HG02943 (cell line): ENCODE data around the gene ZC3H18.

Source experiments
- ATAC-seq: cut with Tn5 transposase; IDR thresholded peaks from one replicate; pipeline ENCODE4 v1.9.1; 2021; ENCODE audit warnings: mild to moderate bottlenecking, low read depth, moderate library complexity; ENCODE audit not compliant: unreplicated experiment

ZC3H18 gene

DNA sequence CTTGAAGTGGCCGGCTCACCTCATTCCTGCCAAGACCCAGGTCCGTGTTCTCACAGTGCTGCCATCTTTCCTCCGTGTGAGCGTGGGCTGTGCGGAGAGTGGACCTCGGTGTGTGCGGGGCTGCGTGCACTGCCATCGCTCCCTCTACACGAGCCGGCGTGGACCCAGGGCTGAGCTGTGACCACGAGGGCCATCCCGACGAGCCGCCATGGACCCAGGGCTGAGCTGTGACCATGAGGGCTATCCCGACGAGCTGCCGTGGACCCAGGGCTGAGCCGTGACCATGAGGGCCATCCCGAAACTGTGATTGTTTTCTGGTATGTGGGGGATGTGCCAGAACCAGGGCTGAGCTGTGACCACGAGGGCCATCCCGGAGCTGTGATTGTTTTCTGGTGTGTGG lies 101.6 kb downstream of the ZC3H18 start:
- no peak for ATAC-seq

DNA sequence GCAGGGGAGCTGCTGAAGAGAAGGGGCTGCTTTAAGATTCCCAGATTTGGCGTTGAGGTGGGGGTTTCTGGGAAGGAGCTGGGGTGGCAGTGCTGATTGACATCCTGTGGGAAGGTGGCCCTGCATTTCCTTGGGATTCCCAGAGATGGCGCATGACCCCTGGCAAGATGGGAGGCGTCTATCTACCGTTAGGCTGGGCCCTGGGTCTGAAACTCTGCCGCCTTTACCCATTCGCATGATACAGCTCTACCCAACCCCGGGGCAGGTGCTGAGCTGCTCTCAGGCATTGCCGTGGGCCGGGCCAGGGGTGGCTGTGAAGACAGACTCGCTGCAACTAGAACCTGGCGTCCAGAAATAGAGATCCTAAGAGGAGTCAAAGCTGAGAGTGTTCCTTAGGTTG lies 102.6 kb downstream of the ZC3H18 start:
- no peak for ATAC-seq

GRCh38 chr16:88673716-88674379 lies 103.6 kb downstream of the ZC3H18 start:
- ATAC-seq = no peak

DNA sequence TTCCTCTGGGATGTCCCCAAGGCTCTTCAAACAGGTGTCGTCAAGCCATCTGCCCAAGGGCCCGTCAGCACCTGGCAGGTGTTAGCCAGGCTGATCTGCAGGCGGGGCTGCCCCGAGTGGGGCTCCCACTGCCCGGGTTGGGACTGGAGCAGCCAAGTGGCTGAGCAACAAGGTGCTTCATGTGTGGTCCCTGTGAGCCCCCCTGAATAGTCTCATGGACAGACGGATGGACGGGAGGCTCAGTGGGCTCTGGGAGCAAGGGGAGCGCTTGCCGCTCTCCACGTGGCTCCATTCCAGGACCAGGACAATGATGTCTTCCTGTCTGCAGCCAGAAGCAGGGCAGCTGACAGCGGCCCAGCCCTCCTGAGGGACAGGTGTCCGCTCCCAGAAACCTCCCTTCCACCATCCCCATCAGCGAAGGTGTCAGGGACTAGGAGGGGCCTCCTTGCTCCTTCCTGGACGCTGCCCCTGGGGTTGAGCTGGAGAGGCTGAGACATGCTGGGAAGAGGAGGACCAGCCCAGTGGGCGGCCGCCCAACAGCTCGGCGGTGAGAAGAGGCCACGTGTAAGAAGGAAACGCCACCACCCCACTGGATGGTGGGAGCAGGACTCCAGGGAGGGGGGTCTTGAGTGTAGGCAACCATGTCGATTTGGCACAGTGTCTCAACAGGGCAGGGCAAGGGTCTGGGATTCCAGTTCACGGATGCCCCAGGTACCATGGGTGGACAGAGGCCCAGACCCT lies 106.5 kb downstream of the ZC3H18 start:
- ATAC-seq = no peak

DNA sequence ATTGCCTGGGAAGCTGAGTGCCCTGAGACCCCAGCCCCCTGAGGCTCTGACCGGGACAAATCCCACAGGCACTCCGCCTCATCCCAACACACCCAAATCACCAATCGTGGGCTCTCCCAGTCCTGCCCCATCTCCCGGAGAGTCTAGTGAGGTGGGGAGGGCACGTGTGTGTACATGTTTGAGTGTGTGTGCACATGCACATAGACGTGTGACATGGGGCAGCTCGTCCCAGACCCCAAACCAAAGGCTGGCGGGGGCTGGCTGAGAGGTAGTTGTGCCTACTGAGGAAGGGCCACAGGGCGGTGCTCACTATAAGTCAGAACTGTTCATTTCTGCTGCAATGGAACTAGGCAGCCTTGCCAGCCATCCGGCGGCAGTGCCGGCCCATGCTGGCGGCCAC lies 107.5 kb downstream of the ZC3H18 start:
- ATAC-seq = no peak

- ATAC-seq = no peak
Measured at GRCh38 chr16:88678224-88678979, 108.2 kb downstream of the ZC3H18 start.

- ATAC-seq = no peak
Measured at GRCh38 chr16:88680554-88681083, 110.4 kb downstream of the ZC3H18 start.

- peak; percentile 20 for ATAC-seq
Measured at GRCh38 chr16:88681084-88681680, 111.0 kb downstream of the ZC3H18 start.
